CMK (cell line): ENCODE results near the gene SH2D3C.
A peak's percentile ranks its signal among the peaks of the same experiment; 100 is the strongest.

Experiments used
- DNase-seq: peaks from one replicate; pipeline ENCODE4 v3.0.0-alpha.2; 2010; ENCODE audit warnings: low read depth

The SH2D3C gene

GRCh38 chr9:127715470-127716337 lies 62.8 kb downstream of the SH2D3C start, which contains the start of the genes PTRH1 and TTC16:
TSS of gene PTRH1 (minus strand) at chr9:127715663. CDS start at chr9:127715639, 24 bp downstream.
TSS of gene TTC16 (plus strand) at chr9:127716079. CDS start at chr9:127716146, 67 bp downstream.
- DNase-seq: peak; percentile 75

DNA sequence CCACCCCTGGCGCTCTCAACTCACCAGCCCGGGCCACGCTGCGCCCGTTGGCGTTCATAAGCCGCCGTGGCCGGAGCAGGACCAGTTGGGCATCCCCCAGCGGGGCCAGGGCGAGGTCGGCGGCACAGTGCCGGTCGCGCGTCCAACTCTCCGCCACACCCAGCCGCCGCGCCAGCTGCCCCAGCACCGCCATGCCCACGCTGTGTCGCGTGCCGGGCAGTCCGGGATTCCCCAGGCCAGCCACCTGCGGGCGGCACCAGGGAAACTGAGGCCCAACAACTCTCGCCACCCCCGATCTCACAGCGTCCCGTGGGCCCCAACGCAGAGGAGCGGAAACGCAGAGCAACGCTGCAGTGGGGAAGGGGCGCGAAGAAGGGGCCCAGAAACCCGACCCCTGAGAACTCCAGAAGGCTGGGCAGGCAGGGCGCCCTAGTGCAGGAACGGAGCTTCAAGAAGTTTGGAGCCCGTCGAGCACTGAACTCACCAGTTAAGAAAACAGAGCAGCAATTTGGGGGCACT lies 63.5 kb downstream of the SH2D3C start:
- no peak for DNase-seq

- no peak for DNase-seq
These were observed 64.3 kb downstream of the SH2D3C start for GRCh38 chr9:127714020-127714750.

- no peak for DNase-seq
These were observed 65.6 kb downstream of the SH2D3C start for GRCh38 chr9:127712867-127713266.

- DNase-seq: no peak
These were observed 66.1 kb downstream of the SH2D3C start for GRCh38 chr9:127712371-127712770.

GRCh38 chr9:127711831-127712274 lies 66.6 kb downstream of the SH2D3C start:
- DNase-seq: no peak

- DNase-seq: peak; percentile 90
These were observed 67.2 kb downstream of the SH2D3C start for GRCh38 chr9:127711226-127711701.

GRCh38 chr9:127710204-127710783 lies 68.2 kb downstream of the SH2D3C start:
- DNase-seq: no peak

DNA sequence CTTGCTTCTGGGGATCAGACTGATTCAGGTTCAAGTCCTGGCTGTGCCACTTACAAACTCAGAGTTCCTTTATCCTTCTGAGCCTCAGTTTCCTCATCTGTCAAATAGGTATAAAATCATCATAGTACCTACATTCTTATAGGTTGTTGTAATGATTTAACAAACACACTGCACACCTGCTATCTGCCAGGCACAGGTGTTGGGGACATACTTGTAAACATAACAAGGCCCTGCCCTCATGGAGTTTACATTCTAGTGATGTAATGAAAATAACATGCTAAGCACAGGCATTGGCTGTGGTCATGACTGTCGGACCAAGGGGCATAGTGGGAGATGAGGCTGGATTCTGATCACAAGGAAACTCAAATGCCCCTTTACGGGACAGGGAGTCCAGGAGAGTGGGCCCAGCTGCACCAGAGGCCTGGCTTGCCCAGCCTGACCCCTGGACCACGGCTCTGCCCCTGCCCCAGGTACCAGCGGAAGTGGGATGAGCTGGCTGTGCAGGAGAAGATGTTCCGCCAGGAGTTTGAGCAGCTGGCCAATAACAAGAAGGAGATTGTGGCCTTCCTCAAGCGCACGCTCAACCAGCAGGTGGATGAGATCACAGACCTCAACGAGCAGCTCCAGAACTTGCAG lies 69.4 kb downstream of the SH2D3C start:
- DNase-seq: no peak

GRCh38 chr9:127707766-127708165 lies 70.7 kb downstream of the SH2D3C start:
- DNase-seq: no peak

DNA sequence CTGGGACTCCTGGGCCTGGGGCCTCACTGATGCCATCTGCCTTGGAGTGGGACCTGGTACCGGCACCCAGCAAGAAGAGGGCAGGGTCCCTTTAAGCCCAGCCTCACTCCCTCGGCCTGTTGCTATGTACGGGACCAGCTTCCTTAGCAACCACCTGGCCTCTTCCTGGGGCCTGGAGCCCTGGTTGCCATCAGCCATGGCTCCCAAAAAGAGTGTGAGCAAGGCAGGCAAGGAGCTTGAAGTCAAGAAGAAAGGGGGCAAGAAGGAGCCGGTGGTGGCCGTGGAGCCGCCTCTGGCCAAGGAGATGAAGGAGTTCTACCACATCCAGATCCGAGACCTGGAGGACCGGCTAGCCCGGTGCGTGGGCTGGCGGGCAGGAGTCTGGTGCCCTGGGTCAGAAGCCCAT lies 71.6 kb downstream of the SH2D3C start, which contains the start of gene CFAP157:
Gene CFAP157 (plus strand): TSS at position 153 of the 406 bp plus-strand sequence. CDS start 44 bp downstream, at position 197.
- DNase-seq: no peak

- DNase-seq: no peak
These were observed 72.7 kb downstream of the SH2D3C start for GRCh38 chr9:127705577-127706379.

DNA sequence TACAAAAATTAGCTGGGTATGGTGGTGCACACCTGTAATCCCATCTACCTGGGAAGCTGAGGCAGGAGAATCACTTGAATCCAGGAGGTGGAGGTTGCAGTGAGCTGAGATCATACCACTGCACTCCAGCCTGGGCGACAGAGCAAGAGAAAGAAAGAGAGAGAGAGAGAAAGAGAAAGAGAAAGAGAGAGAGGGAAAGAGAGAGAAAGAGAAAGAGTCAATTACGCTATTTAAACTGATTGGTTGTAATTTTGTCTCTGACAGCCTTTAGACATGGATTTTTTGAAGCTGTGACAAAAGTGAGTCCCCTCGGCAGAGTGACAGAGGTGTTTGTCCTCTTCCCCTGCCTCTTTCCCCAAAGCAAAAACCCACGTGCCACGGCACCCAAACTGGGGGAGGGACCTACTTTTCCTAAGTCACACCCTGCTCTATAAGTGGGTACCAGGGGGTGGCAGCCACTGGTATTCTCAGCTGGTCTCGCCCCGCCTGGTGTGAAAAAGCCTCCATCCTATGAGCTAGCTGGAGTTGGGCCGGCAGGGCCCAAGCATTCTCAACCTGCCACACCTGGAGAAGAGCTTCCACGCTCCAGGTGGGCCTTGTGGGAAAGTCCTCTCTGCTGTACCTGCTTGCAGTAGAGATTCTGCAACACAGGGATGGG lies 75.0 kb downstream of the SH2D3C start:
- DNase-seq: no peak

GRCh38 chr9:127700594-127701255 lies 77.7 kb downstream of the SH2D3C start:
- DNase-seq: no peak

DNA sequence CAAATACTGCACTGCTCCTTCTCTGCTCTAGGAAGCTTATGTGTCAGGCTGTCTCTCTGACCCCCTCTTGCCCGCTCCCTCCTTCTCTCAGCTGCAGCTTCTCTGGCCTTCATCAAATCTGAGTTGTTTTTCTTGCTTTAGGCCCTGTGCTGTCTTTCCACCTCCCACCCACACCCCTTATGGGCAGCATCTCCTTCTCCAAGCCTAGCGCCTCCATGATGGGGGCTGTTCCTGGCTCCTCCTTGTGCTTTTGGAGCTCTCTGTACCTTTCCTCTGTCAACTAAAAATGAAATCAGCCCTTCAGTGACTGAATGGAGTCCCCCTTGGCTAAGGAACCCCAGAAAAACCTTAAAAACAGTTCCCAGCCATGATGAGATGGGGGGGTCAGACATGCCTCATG lies 78.3 kb downstream of the SH2D3C start:
- no peak for DNase-seq

DNA sequence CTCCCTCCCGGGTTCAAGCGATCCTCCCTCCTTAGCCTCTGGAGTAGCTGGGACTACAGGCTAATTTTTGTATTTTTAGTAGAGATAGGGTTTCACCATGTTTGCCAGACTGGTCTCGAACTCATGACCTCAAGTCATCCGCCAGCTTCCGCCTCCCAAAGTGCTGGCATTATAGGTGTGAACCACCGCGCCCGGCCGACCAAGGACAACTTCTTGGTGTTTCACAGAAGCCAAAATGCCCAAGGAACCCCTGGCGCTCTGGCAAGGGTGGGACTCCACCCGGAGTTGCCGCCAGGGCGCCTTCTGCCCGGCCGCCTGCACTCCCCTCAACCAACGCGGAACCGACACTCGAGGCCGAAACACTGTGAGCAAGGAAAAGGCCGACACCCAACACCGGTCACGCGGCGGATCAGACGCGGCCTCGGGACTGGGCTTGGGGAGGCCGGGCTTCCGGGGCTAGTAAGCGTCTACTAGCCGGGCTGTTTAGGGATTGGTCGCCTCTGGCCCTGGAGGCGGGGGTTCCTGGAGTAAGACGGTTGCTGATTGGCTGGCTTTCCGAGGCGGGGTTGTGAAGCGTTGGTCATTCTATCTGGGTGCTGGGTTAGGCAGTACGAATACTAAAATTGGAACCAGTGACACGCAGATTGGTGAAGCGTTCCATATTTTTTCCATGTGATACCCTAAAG lies 79.3 kb downstream of the SH2D3C start:
- no peak for DNase-seq

GRCh38 chr9:127698386-127698785 lies 80.1 kb downstream of the SH2D3C start:
- DNase-seq: no peak

DNA sequence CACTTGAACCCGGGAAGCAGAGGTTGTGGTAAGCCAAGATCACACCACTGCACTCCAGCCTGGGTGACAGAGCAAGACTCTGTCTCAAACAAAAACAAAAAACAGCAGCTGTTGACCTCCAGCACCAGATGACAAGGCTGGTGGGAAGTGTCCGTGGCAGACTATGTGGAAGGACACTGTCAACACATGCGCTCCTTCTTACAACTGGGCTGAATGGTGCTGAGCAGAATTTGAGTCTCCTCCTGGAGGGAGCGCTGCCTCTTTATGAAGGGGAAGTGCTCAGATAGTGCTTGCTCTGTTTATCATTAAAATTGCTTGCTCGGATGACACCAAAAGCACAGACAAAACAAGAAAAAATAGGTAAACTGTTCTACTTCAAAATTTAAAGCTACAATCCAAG lies 80.9 kb downstream of the SH2D3C start:
- DNase-seq: no peak
